ENCODE measurements around the gene FOXP1.

The FOXP1 gene

DNA sequence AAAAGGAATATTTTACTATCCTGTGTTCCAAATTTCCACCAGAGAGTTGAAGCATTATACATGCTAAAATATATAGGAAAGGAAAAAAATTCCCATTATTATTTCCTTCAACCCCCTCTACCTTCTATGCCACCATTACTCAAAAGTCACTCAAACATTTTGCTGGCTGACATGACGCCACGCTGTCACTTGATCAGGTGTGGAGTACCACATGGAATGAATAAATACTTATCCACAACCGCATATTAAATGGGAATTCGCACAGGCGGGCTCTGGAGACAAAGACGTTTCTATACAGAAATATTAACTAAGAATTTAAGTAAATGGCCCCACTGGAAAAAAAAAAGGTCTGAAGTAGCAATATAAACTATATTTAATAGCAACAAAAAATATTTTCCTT, 266.4 kb downstream of the FOXP1 start:
- peaks cover 39% of the 10 kb centered on the region for H3K4me1 ChIP-seq (ENCODE audit: control insufficient read depth, low read length)
- H3K9me3 ChIP-seq (ENCODE audit: control insufficient read depth, insufficient read depth, low read length), result no peaks in the 10 kb centered on the region
- H3K36me3 ChIP-seq (ENCODE audit: control insufficient read depth, low read length), result no peaks in the 10 kb centered on the region
- H3K4me2 ChIP-seq (ENCODE audit: low read length), result peak overlapping the region; percentile 65
- TF ChIP-seq EZH2phosphoT487 (IDR thresholded peaks at IDR 0.05; ENCODE audit: borderline replicate concordance, low read length) (no peak), CTCF (IDR thresholded peaks at IDR 0.05; ENCODE audit: low read depth, low read length, poor library complexity, severe bottlenecking) (no peak)
- H3K4me3 ChIP-seq (ENCODE audit: low read length), result no peak overlapping the region
- 0 out of 2 replicates have a peak, but pooled peaks cover 2% of the 10 kb centered on the region for H3F3A ChIP-seq (ENCODE audit: control insufficient read depth, insufficient read depth)
- no peaks in the 10 kb centered on the region for H3K27me3 ChIP-seq (ENCODE audit: control insufficient read depth, low read length)
- H3K27ac ChIP-seq (ENCODE audit: low read depth, low read length), result peak overlapping the region; percentile 57
- no peaks in the 10 kb centered on the region for H4K20me1 ChIP-seq (ENCODE audit: control insufficient read depth, insufficient read depth, low read depth, low read length)
- H3K79me2 ChIP-seq (ENCODE audit: control insufficient read depth, low read length), result peaks cover 56% of the 10 kb centered on the region
- H3K9me2 ChIP-seq (replicated peaks; ENCODE audit: control insufficient read depth, low read length), result no peaks in the 10 kb centered on the region

GRCh38 chr3:71316066-71316777, 267.3 kb downstream of the FOXP1 start:
- H3K4me3 ChIP-seq (ENCODE audit: low read length), result no peak overlapping the region
- H3K27me3 ChIP-seq (ENCODE audit: control insufficient read depth, low read length), result no peaks in the 10 kb centered on the region
- TF ChIP-seq EZH2phosphoT487 (IDR thresholded peaks at IDR 0.05; ENCODE audit: borderline replicate concordance, low read length), result no peak
- no peak for TF ChIP-seq CTCF (IDR thresholded peaks at IDR 0.05; ENCODE audit: low read depth, low read length, poor library complexity, severe bottlenecking)
- no peaks in the 10 kb centered on the region for H3K9me3 ChIP-seq (ENCODE audit: control insufficient read depth, insufficient read depth, low read length)
- no peaks in the 10 kb centered on the region for H3K36me3 ChIP-seq (ENCODE audit: control insufficient read depth, low read length)
- H3K4me1 ChIP-seq (ENCODE audit: control insufficient read depth, low read length), result peaks cover 36% of the 10 kb centered on the region
- no peak overlapping the region for H3K4me2 ChIP-seq (ENCODE audit: low read length)
- H3F3A ChIP-seq (ENCODE audit: control insufficient read depth, insufficient read depth), result 0 out of 2 replicates have a peak, but pooled peaks cover 2% of the 10 kb centered on the region
- no peaks in the 10 kb centered on the region for H3K9me2 ChIP-seq (replicated peaks; ENCODE audit: control insufficient read depth, low read length)
- H3K27ac ChIP-seq (ENCODE audit: low read depth, low read length), result no peak overlapping the region
- H4K20me1 ChIP-seq (ENCODE audit: control insufficient read depth, insufficient read depth, low read depth, low read length), result no peaks in the 10 kb centered on the region
- peaks cover 55% of the 10 kb centered on the region for H3K79me2 ChIP-seq (ENCODE audit: control insufficient read depth, low read length)

DNA sequence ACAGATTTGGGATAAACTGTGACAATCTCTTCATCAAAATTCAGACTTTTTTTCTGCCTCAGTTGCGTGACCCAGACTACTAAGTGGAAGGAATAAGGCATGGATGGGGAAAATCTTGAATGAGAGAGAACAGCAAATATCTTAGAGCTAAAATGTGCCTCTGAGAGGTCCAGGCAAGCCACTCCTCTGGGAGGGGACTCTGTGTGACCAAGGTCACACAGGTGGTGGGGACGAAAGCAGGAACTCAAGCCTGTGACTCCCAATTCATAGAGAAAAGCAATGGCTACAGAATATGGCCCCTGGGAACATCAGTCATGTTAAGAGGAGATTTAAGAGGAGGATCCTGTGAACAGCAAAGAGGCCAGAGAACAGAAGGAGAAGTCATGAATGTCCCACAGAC, 268.1 kb downstream of the FOXP1 start:
- no peak overlapping the region for H3K27ac ChIP-seq (ENCODE audit: low read depth, low read length)

More for the DNA sequence above, 268.1 kb downstream of the FOXP1 start:
- Histone ChIP-seq H3K36me3 (ENCODE audit: control insufficient read depth, low read length) (no peaks in the 10 kb centered on the region), H3K4me2 (ENCODE audit: low read length) (no peak overlapping the region), H3K4me1 (ENCODE audit: control insufficient read depth, low read length) (peaks cover 36% of the 10 kb centered on the region), H3K9me2 (replicated peaks; ENCODE audit: control insufficient read depth, low read length) (no peaks in the 10 kb centered on the region), H4K20me1 (ENCODE audit: control insufficient read depth, insufficient read depth, low read depth, low read length) (0 out of 2 replicates have a peak, but pooled peaks cover 1% of the 10 kb centered on the region), H3K9me3 (ENCODE audit: control insufficient read depth, insufficient read depth, low read length) (no peaks in the 10 kb centered on the region), H3K27me3 (ENCODE audit: control insufficient read depth, low read length) (no peaks in the 10 kb centered on the region), H3K4me3 (ENCODE audit: low read length) (no peak overlapping the region), H3F3A (ENCODE audit: control insufficient read depth, insufficient read depth) (0 out of 2 replicates have a peak, but pooled peaks cover 2% of the 10 kb centered on the region), H3K79me2 (ENCODE audit: control insufficient read depth, low read length) (peaks cover 49% of the 10 kb centered on the region)
- no peak for TF ChIP-seq CTCF (IDR thresholded peaks at IDR 0.05; ENCODE audit: low read depth, low read length, poor library complexity, severe bottlenecking)
- no peak for TF ChIP-seq EZH2phosphoT487 (IDR thresholded peaks at IDR 0.05; ENCODE audit: borderline replicate concordance, low read length)
